Effector memory CD4-positive, alpha-beta T cell (primary cell): ENCODE measurements around the gene POC1B.
A peak's percentile ranks its signal among the peaks of the same experiment; 100 is the strongest.

ENCODE experiments used
- DNase-seq, 3 donors: peaks; one replicate each; pipeline ENCODE4 v3.0.0-alpha.2; 2020
- H3K27ac ChIP-seq: 2 replicates; pipeline ENCODE4 v1.7.0; 2013; ENCODE audit warnings: mild to moderate bottlenecking, low read length, moderate library complexity; ENCODE audit not compliant: insufficient read depth, poor library complexity, severe bottlenecking
- H3K27me3 ChIP-seq: replicated peaks from 2 replicates; pipeline ENCODE4 v1.7.0; 2013; ENCODE audit warnings: mild to moderate bottlenecking, low read length; ENCODE audit not compliant: insufficient read depth, control insufficient read depth, poor library complexity, severe bottlenecking
- H3K36me3 ChIP-seq: 2 replicates; pipeline ENCODE4 v1.7.0; 2013; ENCODE audit warnings: mild to moderate bottlenecking, low read length, moderate library complexity; ENCODE audit not compliant: control insufficient read depth, insufficient read depth
- H3K4me1 ChIP-seq: 2 replicates; pipeline ENCODE4 v1.7.0; 2013; ENCODE audit warnings: low read length, mild to moderate bottlenecking; ENCODE audit not compliant: control insufficient read depth, insufficient read depth, poor library complexity, severe bottlenecking
- H3K4me3 ChIP-seq: 2 replicates; pipeline ENCODE4 v1.7.0; 2013; ENCODE audit warnings: low read length, low read depth, mild to moderate bottlenecking; ENCODE audit not compliant: insufficient read depth, poor library complexity, severe bottlenecking
- H3K9me3 ChIP-seq: 2 replicates; pipeline ENCODE4 v1.7.0; 2013; ENCODE audit warnings: mild to moderate bottlenecking, low read length, moderate library complexity; ENCODE audit not compliant: control insufficient read depth
- total RNA-seq, 3 donors: gene quantifications; one replicate each; lab custom pipeline; 2026; lab: John Stamatoyannopoulos, UW

POC1B gene
- total RNA-seq, result 22.5 to 30.5 (median 24.4) reads per million in 3 donors

DNA sequence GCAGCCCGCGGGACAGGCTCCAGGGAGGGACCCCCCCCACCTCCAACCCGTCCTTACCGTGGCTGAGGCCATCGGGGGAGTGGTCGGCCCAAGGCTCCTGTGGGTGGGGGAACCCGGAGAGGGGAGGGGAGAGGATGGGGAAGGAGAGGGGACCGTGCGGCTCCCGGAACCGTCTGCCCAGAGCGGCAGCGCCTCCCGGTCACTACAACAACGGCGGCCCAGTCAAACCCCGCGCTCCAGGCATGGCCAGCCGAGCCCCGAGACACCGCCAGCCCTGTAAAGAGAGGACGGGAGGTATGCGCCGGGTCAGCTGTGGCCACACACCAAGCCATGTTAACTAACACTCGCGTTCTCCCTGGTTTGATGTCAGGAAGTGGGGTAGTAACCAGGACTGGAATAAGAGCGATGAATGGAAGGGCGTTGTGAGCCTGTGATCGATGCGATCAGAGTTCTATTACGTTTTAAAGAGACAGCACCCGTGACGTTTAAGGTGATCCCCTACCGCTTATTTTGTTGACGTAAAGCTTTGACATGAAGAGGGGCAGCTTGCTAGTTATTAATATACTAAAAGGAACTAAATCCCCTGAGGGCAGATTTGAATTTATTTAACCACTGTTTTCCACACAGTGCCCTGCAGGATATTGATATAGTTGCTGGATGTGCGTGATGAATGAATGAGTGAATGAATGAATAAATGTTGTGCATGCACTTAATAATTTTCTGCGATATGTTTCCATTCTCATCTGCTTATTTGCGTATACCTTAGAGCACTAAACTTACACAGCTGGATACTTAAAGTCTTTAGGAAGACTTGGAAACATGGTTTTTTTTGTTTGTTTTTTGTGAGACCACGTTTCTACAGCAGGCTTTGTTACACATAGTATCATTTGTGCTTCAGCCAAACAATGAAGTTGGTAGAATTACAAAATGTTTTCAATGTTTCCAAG is at the start of gene POC1B:
Gene POC1B (minus strand): TSS at position 224 of the 947 bp plus-strand sequence. CDS start 152 bp downstream, at position 72.
- Histone ChIP-seq H3K4me1 (peaks cover 14% of the 10 kb centered on the region), H3K9me3 (no peaks in the 10 kb centered on the region), H3K36me3 (no peaks in the 10 kb centered on the region), H3K27ac (peak within 1 kb of the TSS; percentile 90), H3K27me3 (no peaks in the 10 kb centered on the region), H3K4me3 (peak within 1 kb of the TSS; percentile 97)
- peak; percentile 34 to 42 (median 40) for DNase-seq

- H3K27me3 ChIP-seq, result no peaks in the 10 kb centered on the region
- no peaks in the 10 kb centered on the region for H3K36me3 ChIP-seq
- no peak for DNase-seq
- H3K9me3 ChIP-seq, result no peaks in the 10 kb centered on the region
- no peak overlapping the region for H3K4me3 ChIP-seq
- no peaks in the 10 kb centered on the region for H3K4me1 ChIP-seq
- H3K27ac ChIP-seq, result no peak overlapping the region
These were observed 49.5 kb upstream of the POC1B start for GRCh38 chr12:89575374-89575773.

DNA sequence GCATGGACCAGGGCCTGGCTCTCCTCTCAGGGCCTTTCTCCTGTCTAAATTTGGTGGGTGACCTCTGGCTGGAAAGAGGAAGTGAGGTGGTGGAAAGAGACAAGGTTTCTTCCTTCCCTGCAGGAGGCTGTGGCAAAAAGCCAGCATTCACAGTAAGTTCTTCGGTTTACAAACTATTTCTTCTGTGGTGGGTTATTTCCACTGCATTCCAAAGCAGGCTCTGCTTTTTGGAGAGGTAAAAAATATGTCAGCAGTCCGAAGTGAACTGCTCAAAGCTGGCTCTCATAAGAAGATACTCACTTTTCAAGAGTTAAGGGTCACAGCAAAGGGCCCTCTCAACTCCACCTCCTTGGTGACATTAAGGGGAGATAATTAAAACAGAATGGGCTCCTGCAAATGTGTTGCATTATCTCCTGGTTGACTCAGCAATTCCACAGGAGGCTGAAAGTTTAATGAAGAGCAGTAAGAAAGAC is 48.9 kb upstream of the POC1B start:
- Histone ChIP-seq H3K4me3 (no peak overlapping the region), H3K9me3 (no peaks in the 10 kb centered on the region), H3K36me3 (no peaks in the 10 kb centered on the region), H3K27me3 (no peaks in the 10 kb centered on the region), H3K4me1 (no peaks in the 10 kb centered on the region), H3K27ac (no peak overlapping the region)
- no peak for DNase-seq

DNA sequence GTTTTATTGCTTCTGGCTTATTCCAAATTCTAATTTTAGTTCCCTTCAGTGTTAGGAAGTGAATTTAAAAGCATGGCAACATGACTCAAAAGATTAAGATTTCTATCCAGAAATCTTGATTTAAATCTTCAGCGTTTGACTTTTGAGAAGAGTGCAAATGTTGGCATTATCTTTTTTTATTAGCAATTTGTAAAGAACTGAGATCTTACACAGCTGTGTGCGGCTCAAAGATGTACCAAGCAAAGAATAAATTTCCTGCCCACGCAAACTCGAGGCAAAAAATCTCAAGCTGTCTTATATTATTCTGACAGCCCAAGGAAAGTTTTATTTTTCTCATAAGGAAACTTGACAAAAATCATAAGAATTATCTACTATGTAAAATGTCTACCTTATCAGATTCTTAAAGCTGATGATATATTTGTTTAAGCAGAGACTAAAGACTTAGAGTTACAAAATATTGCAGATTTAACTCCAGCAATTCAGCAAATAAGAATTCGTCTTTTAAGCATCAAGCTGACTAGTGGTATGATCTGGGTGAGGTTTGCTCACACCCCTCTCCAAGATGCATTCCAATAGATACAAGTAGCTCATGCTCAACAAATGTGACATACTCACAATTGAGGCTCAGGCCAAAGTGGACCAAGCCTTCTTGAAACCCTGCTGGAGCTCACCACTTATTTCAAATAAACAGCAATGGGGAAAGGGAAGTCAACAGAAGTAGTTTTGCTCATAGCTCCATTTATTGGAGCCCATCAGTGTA is 47.4 kb upstream of the POC1B start:
- H3K27ac ChIP-seq, result no peak overlapping the region
- H3K4me3 ChIP-seq, result no peak overlapping the region
- no peaks in the 10 kb centered on the region for H3K27me3 ChIP-seq
- no peak for DNase-seq
- H3K36me3 ChIP-seq, result no peaks in the 10 kb centered on the region
- no peaks in the 10 kb centered on the region for H3K9me3 ChIP-seq
- no peaks in the 10 kb centered on the region for H3K4me1 ChIP-seq

DNA sequence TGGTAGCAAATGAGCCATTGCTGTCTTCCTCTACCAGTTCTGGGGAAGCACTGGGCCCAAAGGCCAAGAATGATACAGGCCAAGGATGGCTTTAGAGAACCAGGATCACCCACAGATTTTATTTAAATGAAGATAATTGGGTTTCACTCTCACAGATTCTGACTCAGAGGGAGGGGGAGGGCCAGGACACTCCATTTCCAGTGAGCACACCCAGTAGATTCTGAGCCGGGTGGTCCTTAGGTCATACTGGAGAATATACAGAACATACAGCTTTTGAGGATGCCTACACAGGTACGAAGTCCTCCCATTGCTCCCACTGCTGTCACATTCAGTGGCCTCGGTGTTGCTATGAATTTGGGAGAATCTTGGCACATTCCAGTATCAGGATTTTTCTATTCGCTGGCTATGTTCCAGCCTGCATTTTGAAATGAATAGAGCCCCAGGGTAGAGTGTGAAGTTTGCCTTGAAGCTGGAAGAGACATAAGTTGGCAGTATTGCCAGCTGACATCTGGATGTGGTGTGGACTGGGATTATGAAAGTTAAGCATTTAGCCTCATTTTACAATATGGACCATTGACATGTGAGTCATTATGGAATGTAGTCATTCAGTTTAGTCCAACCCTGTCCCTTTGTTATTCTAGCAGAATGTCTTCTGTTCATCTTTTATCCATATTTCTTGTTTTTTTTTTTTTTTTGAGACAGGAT is 45.8 kb upstream of the POC1B start:
- H3K27me3 ChIP-seq, result no peaks in the 10 kb centered on the region
- no peaks in the 10 kb centered on the region for H3K4me1 ChIP-seq
- DNase-seq, result no peak
- no peaks in the 10 kb centered on the region for H3K9me3 ChIP-seq
- H3K4me3 ChIP-seq, result no peak overlapping the region
- no peak overlapping the region for H3K27ac ChIP-seq
- H3K36me3 ChIP-seq, result no peaks in the 10 kb centered on the region

GRCh38 chr12:89568484-89568883 is 42.6 kb upstream of the POC1B start:
- DNase-seq, result no peak
- no peak overlapping the region for H3K4me3 ChIP-seq
- H3K9me3 ChIP-seq, result no peaks in the 10 kb centered on the region
- H3K27me3 ChIP-seq, result no peaks in the 10 kb centered on the region
- no peaks in the 10 kb centered on the region for H3K4me1 ChIP-seq
- H3K36me3 ChIP-seq, result no peaks in the 10 kb centered on the region
- no peak overlapping the region for H3K27ac ChIP-seq

DNA sequence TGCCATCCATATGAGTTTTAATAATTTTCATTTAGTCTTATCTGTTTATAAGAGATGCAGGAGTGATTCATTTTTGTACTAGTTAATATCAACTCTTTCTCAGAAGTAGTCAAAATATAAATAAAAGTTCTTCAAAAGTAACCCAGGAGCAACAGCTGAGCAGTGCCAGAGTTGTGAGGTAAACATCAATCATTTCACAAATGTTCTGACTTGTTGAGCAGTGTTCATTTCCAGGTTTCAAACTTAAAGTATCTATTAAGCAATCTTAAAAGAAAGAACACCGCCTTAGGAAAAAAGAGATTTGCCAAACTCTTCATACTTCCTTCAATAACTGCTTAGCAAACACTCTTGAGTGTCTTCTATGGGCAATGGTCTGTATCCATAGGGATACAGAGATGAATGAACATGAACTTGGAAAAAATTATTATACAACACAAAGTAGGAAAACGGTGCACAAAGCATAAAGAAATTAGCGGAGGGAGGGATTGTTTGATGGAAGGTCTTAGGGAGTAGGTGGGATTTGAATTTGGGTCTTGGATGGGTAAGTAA is 41.9 kb upstream of the POC1B start:
- no peak overlapping the region for H3K27ac ChIP-seq

GRCh38 chr12:89566615-89567014 is 40.8 kb upstream of the POC1B start:
- no peak for DNase-seq
- H3K4me3 ChIP-seq, result no peak overlapping the region
- no peak overlapping the region for H3K27ac ChIP-seq
- no peaks in the 10 kb centered on the region for H3K27me3 ChIP-seq
- H3K4me1 ChIP-seq, result no peaks in the 10 kb centered on the region
- no peaks in the 10 kb centered on the region for H3K9me3 ChIP-seq
- H3K36me3 ChIP-seq, result no peaks in the 10 kb centered on the region

More for the DNA sequence above, 41.9 kb upstream of the POC1B start:
- no peaks in the 10 kb centered on the region for H3K36me3 ChIP-seq
- DNase-seq, result no peak
- H3K27me3 ChIP-seq, result no peaks in the 10 kb centered on the region
- H3K9me3 ChIP-seq, result no peaks in the 10 kb centered on the region
- no peak overlapping the region for H3K4me3 ChIP-seq
- no peaks in the 10 kb centered on the region for H3K4me1 ChIP-seq

GRCh38 chr12:89565002-89565401 is 39.2 kb upstream of the POC1B start:
- DNase-seq, result no peak
- Histone ChIP-seq H3K4me1 (no peaks in the 10 kb centered on the region), H3K4me3 (no peak overlapping the region), H3K36me3 (no peaks in the 10 kb centered on the region), H3K27ac (no peak overlapping the region), H3K9me3 (no peaks in the 10 kb centered on the region), H3K27me3 (no peaks in the 10 kb centered on the region)
